GM19240 (cell line): ENCODE data around the gene NUAK2.
A peak's percentile ranks its signal among the peaks of the same experiment; 100 is the strongest.
"Not testable (repeated sequence)": the region's sequence is repeated elsewhere in the genome, so short reads cannot be mapped to it uniquely, and the experiment has no call there.

Source experiments
- DNase-seq: peaks from one replicate; pipeline ENCODE4 v3.0.0; 2011; ENCODE audit warnings: low spot score; ENCODE audit not compliant: insufficient read length

The NUAK2 gene

GRCh38 chr1:205298191-205298994, 23.2 kb downstream of the NUAK2 start:
- no peak for DNase-seq

- DNase-seq: not testable (repeated sequence)
Measured at GRCh38 chr1:205297546-205298177, 23.9 kb downstream of the NUAK2 start.

- DNase-seq: no peak
Measured at GRCh38 chr1:205296154-205296553, 25.4 kb downstream of the NUAK2 start.

- no peak for DNase-seq
Measured at GRCh38 chr1:205294934-205295333, 26.6 kb downstream of the NUAK2 start.

- DNase-seq: no peak
Measured at GRCh38 chr1:205294175-205294917, 27.2 kb downstream of the NUAK2 start.

- DNase-seq: no peak
Measured at GRCh38 chr1:205293350-205294074, 28.0 kb downstream of the NUAK2 start.

GRCh38 chr1:205291596-205291995, 29.9 kb downstream of the NUAK2 start:
- DNase-seq: no peak

GRCh38 chr1:205287767-205288559, 33.6 kb downstream of the NUAK2 start:
- DNase-seq: peak; percentile 91

GRCh38 chr1:205287076-205287475, 34.5 kb downstream of the NUAK2 start:
- no peak for DNase-seq

GRCh38 chr1:205286335-205286950, 35.1 kb downstream of the NUAK2 start:
- peak; percentile 49 for DNase-seq

GRCh38 chr1:205285381-205286101, 36.0 kb downstream of the NUAK2 start:
- no peak for DNase-seq

- DNase-seq: peak; percentile 48
Measured at GRCh38 chr1:205284420-205285144, 37.0 kb downstream of the NUAK2 start.

- no peak for DNase-seq
Measured at GRCh38 chr1:205283270-205284147, 38.0 kb downstream of the NUAK2 start.

GRCh38 chr1:205280666-205281395, 40.7 kb downstream of the NUAK2 start:
- not testable (repeated sequence) for DNase-seq

GRCh38 chr1:205279986-205280385, 41.6 kb downstream of the NUAK2 start:
- no peak for DNase-seq

GRCh38 chr1:205276689-205277065, 44.9 kb downstream of the NUAK2 start:
- no peak for DNase-seq
